CD4-positive, alpha-beta T cell treated with Interleukin-6 for 4 hours (primary cell): ENCODE measurements around the gene ASZ1.

ENCODE experiments used
- DNase-seq: peaks from one replicate; pipeline ENCODE4 v3.0.0-alpha.2; 2020; ENCODE audit warnings: mixed read lengths

The ASZ1 gene

DNA sequence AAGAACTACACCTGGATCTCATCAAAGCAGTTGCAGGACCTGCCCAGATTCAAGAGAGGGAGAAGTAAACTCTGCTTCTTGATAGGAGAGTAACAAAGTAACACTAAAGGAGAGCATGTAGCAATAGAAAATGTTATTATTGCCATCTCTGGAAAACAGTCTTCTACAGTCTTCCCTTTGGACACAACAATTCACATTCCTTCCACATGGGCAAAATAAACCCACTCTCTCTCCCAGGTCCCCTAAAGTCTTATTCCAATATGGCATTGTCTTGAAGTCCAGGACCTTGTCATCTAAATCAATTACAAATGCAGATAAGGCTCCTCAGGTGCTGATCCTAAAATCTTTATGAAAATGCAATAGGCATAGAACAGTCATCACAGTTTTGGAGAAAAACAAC, 94.1 kb downstream of the ASZ1 start:
- DNase-seq: no peak

GRCh38 chr7:117332031-117332430, 95.3 kb downstream of the ASZ1 start:
- no peak for DNase-seq

GRCh38 chr7:117325836-117326235, 101.5 kb downstream of the ASZ1 start:
- no peak for DNase-seq

GRCh38 chr7:117324960-117325359, 102.3 kb downstream of the ASZ1 start:
- DNase-seq: no peak

DNA sequence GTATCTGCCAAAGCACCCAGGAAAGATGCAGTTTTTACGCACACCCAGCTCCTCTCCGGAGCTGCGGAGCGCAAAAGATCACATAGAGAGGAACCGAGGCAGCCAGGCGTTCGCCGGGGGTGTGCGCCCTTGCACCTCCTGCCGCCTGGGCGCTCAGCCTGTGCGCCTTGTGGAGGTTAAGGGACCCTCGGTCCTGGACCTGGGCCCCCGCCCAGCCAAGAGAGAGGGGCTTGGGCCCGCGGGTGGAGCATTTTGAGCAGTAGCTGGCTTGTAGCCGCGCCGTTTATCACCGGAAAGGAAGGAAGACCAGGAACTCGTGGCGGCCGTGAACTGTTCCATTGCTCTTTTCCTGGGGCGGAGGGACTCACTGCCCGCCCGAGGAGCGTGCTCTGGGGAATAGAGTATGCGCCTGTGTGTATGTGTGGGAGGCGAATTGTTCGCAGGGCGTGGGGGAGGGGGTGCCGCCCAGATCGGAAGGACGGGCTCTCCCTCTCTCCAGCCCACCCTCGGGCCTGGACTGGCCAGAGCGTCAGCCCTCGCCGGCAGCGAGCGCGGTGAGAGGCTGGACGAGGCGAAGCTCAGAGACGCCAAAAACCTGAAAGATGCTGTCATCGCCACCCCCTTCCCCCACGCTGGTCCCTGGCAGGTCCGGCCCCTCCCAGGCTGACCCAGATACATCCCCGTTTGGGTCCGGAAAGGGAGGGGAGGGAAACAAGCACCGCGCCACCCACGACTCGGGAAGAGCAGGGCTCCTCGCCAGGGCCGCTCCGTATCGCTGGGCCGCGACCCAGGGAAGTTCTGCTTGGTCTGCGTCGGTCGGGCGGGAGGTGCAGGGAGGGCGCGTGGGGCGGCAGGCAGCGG, 103.2 kb downstream of the ASZ1 start:
- DNase-seq: no peak

DNA sequence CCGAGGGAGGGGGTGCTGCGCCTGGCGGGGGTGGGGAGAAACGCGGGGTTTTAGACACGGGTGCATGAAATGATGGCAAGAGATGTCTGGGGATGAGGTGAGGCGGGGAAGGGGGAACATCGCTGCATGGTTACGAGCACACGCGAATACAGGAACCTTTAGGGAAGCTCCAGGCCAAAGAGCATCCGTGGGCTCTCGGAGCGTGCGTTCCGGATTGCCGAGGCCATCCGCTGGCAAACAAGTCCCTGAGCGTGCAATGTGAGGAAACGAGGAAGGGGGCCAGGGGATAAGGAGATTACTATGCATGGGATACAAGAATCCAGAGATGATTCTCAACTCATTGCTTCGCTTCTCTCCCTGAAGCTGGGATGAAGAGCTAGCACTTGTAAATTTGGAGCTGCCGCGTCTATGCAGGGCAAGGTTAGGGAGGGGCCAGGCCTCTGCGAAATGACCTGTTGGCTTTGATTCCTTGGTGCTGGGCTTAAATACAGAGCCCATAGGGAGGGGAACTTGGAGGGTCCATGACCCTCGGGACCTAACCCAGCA, 103.9 kb downstream of the ASZ1 start:
- DNase-seq: no peak

- no peak for DNase-seq
Observed at GRCh38 chr7:117322741-117323304, 104.5 kb downstream of the ASZ1 start, which contains the start of gene WNT2. WNT2 (minus strand) TSS chr7:117323058; CDS start chr7:117322989, 69 bp downstream.

DNA sequence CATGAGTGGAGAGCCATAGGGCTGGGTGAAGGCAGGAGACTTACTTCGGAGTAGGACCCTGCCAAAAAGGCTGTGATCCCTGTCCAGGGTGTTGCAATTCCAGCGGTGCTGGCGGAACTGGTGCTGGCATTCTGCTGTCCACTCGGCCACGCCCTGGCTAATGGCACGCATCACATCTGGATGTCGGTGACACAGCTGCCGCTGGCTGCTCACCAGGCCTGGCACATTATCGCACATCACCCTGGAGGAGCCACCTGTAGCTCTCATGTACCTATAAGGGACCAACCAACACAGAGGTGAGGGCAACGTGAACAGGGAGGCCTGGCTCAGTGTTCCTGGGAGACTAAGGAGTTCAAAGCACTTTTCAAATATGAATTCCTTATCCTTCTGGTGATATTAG, 106.8 kb downstream of the ASZ1 start:
- no peak for DNase-seq

GRCh38 chr7:117319181-117319580, 108.1 kb downstream of the ASZ1 start:
- no peak for DNase-seq

GRCh38 chr7:117313582-117313981, 113.7 kb downstream of the ASZ1 start:
- no peak for DNase-seq
